Psoas muscle (tissue), 8 donors: ENCODE results near the gene MED28. TPM values are rescaled to one million over a fixed set of nuclear protein-coding genes. Genes with fewer than 3 reads are reported as not detected.

Experiments used
- ATAC-seq, 4 donors: fragments of 200-7000 bp; cut with Tn5 transposase; one replicate each; pipeline ENCODE4 v1.9.1; 2020; ENCODE audit warnings: moderate library complexity in 3 of 4, mild to moderate bottlenecking in 2 of 4
- DNase-seq, 2 donors: peaks; one replicate each; pipeline ENCODE4 v3.0.0-alpha.2; 2020
- H3K27ac ChIP-seq: fragments of 200-600 bp; one replicate; pipeline ENCODE4 v1.8.0; 2022
- H3K27me3 ChIP-seq, 3 donors: fragments of 200-600 bp in 1 of 3; one replicate each; pipeline versions ENCODE4 v1.6.1 to v1.8.0; 2013 to 2022; ENCODE audit warnings: low read length in 2 of 3, mild to moderate bottlenecking in 2 of 3, moderate library complexity in 1 of 3; ENCODE audit not compliant: insufficient read depth in 3 of 3
- H3K36me3 ChIP-seq, 2 donors: fragments of 200-600 bp in 1 of 2; one replicate each; pipeline versions ENCODE4 v1.6.1 to v1.8.0; 2013 to 2022; ENCODE audit warnings: low read depth in 1 of 2, mild to moderate bottlenecking in 1 of 2, moderate library complexity in 1 of 2; ENCODE audit not compliant: insufficient read depth in 1 of 2
- H3K4me1 ChIP-seq: fragments of 200-600 bp; one replicate; pipeline ENCODE4 v1.8.0; 2022
- H3K4me3 ChIP-seq: fragments of 200-600 bp; one replicate; pipeline ENCODE4 v1.8.0; 2022; ENCODE audit warnings: mild to moderate bottlenecking
- H3K9me3 ChIP-seq: fragments of 200-600 bp; one replicate; pipeline ENCODE4 v1.8.0; 2022
- WGBS, 3 donors: extraction: QIAGEN DNeasy Blood & Tissue Kit; methylation state at CpG; one replicate each; pipeline versions ENCODE4 v1.1.6 to v1.1.7; 2013; 5-methylcytosine and 5-hydroxymethylcytosine counted together
- intact Hi-C, 2 donors: fragments of 100-400 bp; cut with DNase I; formaldehyde crosslinking; loops; one replicate each; pipeline versions ENCODE4 v1.11.0 to v1.14.2; 2022
- polyA plus RNA-seq, 3 donors: library from polyadenylated mRNA; stranded (reverse); fragments of 200-250 nt; gene quantifications; one replicate each; pipeline ENCODE4 v1.2.3, GENCODE V29; 2013
- total RNA-seq, 4 donors: library from RNA; stranded (reverse); fragmentation: NEBNext Ultra II Directional in 2 of 4; extraction: Animal tissue kit (Norgen Biotek cat#: 25700) in 2 of 4; gene quantifications; one replicate each; pipeline versions ENCODE4 v1.2.1 to v1.2.4, GENCODE V29; 2021 to 2023
- TF ChIP-seq, protein P1 (sequence below): fragments of 200-600 bp; IDR thresholded peaks from one replicate; pipeline ENCODE4 v1.8.0; 2022; ENCODE audit warnings: antibody characterized with exemption
- donor health status: healthy with polysubstance abuse.
- donor health status: DM: no; HTN: no; CAD: no; lungs with moderate emphysema.
- donor health status: Bipolar disorder and iron deficiency.
- donor health status: healthy.
- donor health status: DM: yes; HTN: yes; CAD: no.
- donor health status: DM: no; HTN: no; CAD: no.
- donor health status: DM: no; HTN: no; CAD: no.
- donor health status: DM: yes; HTN: yes; CAD: no.

The MED28 gene
- total and polyA plus RNA-seq, 7 donors, result 27.2 to 58.3 (median 36.2) TPM

DNA sequence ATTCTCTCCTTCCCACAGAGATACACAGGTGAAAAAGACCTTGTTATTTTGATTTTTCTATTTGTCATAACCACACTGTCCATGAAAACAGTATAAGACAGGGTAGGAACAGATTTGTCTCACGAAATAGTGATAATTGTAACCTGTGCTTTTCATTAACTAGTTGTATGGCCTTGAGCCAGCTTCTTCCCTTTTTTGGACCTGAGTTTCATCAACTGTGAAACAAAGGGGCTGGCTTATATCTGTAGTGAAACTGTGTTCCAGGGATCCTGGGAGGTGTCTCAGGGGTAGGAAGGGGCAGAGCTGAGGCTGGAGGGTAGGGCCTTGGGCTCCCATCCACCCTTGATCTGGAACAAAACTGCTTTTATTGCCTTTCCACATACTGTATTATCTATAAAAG is 50.9 kb downstream of the MED28 start:
- no peaks in the 10 kb centered on the region for H3K9me3 ChIP-seq
- 49 to 67% (median 55%) methylated on average over 1 of the region's 1 CpG for WGBS, 3 donors
- H3K27me3 ChIP-seq, result no peaks in the 10 kb centered on the region
- H3K36me3 ChIP-seq, result no peaks in the 10 kb centered on the region
- DNase-seq (no peak), ATAC-seq (no peak)
- intact Hi-C loops, result no loop called here
- TF ChIP-seq, protein P1, sequence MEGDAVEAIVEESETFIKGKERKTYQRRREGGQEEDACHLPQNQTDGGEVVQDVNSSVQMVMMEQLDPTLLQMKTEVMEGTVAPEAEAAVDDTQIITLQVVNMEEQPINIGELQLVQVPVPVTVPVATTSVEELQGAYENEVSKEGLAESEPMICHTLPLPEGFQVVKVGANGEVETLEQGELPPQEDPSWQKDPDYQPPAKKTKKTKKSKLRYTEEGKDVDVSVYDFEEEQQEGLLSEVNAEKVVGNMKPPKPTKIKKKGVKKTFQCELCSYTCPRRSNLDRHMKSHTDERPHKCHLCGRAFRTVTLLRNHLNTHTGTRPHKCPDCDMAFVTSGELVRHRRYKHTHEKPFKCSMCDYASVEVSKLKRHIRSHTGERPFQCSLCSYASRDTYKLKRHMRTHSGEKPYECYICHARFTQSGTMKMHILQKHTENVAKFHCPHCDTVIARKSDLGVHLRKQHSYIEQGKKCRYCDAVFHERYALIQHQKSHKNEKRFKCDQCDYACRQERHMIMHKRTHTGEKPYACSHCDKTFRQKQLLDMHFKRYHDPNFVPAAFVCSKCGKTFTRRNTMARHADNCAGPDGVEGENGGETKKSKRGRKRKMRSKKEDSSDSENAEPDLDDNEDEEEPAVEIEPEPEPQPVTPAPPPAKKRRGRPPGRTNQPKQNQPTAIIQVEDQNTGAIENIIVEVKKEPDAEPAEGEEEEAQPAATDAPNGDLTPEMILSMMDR, result no peak
- no peak overlapping the region for H3K4me3 ChIP-seq
- H3K27ac ChIP-seq, result no peak overlapping the region
- no peaks in the 10 kb centered on the region for H3K4me1 ChIP-seq

GRCh38 chr4:17665852-17666251 is 51.4 kb downstream of the MED28 start:
- WGBS, 3 donors, result 67 to 76% (median 69%) methylated on average over 3 of the region's 3 CpGs
- TF ChIP-seq, protein P1, result no peak
- Histone ChIP-seq H3K36me3 (no peaks in the 10 kb centered on the region), H3K27ac (no peak overlapping the region), H3K9me3 (no peaks in the 10 kb centered on the region), H3K4me1 (no peaks in the 10 kb centered on the region), H3K4me3 (no peak overlapping the region), H3K27me3 (no peaks in the 10 kb centered on the region)
- ATAC-seq (no peak), DNase-seq (no peak)
- intact Hi-C loops, result no loop called here

DNA sequence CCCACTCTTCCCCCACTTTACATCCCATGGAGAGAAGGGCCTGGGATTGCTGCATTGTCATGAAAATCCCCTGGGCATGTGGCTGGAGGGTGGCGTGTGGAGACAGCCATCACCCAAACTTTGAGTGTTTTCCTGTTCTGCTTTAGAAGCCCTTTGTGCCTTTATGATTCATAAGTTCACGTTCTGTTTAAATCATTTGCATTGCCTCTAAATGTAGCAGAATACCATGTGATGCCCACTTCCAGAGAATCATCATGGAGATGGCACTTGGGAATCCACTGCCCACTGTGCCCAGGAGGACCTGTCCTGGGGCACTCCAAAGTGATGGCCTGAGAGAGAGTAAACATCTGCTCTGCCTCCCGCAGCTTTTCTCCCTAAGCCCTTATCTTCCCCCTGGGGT is 52.8 kb downstream of the MED28 start:
- no peaks in the 10 kb centered on the region for H3K9me3 ChIP-seq
- H3K27ac ChIP-seq, result no peak overlapping the region
- TF ChIP-seq, protein P1, result no peak
- DNase-seq (no peak), ATAC-seq (no peak)
- no peaks in the 10 kb centered on the region for H3K27me3 ChIP-seq
- 68 to 76% (median 75%) methylated on average over 3 of the region's 3 CpGs for WGBS, 3 donors
- no peaks in the 10 kb centered on the region for H3K36me3 ChIP-seq
- no peaks in the 10 kb centered on the region for H3K4me1 ChIP-seq
- intact Hi-C loops, result no loop called here
- H3K4me3 ChIP-seq, result no peak overlapping the region

DNA sequence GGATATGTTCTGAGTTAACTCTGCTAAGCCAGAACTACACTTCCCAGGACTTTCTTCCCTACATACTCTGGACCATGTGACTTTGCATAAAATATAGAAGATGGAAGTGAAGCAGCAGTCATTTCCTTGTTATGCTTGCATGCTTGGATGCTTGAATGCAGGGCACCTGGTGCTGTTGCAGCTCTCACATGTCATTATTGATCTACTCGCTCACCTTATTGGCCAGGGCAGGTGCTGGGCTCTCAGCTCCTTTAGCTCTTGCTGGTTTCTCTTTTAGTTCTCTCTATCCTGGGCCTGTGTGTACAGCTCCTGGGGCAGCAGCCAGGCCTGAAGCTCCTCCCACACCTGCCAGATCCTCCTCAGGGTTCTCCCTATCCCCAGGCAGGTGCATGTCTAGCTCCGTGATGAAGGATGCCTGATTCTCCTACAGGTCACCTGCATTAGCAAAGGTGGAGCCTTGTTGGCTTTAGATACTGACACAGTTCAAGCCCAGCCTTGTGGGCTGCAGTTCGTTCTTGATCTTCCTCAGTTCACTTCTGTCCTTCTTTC is 53.3 kb downstream of the MED28 start:
- 82 to 85% (median 84%) methylated on average over 3 of the region's 3 CpGs for WGBS, 3 donors
- ATAC-seq (no peak), DNase-seq (no peak)
- Histone ChIP-seq H3K27ac (no peak overlapping the region), H3K9me3 (no peaks in the 10 kb centered on the region), H3K27me3 (no peaks in the 10 kb centered on the region), H3K4me3 (no peak overlapping the region), H3K4me1 (no peaks in the 10 kb centered on the region), H3K36me3 (no peaks in the 10 kb centered on the region)
- TF ChIP-seq, protein P1, result no peak
- intact Hi-C loops, result no loop called here

DNA sequence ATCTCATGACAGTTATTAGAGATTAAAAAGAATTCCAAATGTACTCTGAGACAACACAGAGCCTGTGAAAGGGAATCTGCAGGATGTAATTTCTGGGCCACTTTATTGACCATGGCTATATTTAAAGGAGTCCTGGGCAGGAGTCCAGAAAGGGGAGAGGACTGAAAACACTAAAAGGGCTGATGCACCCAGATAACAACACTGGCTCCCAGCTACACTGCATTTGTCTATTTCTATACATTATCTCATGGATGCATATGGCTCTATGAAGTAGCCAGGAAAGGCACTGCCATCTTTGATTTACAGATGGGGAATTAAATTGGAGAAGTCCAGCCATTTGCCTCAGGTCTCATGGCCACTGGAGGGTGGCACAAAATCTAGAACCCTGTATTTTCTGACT is 56.0 kb downstream of the MED28 start:
- Histone ChIP-seq H3K27me3 (no peaks in the 10 kb centered on the region), H3K4me3 (no peak overlapping the region), H3K9me3 (no peaks in the 10 kb centered on the region), H3K27ac (no peak overlapping the region), H3K4me1 (no peaks in the 10 kb centered on the region), H3K36me3 (no peaks in the 10 kb centered on the region)
- TF ChIP-seq, protein P1, result no peak
- intact Hi-C loops, result no loop called here
- DNase-seq (no peak), ATAC-seq (no peak)
